T-helper 2 cell treated with Interferon-gamma antibody and Interleukin-4, amounts not matched to agents 5 μg/mL and 100 μg/mL, for 36 hours (primary cell): ENCODE results near the gene MFAP2.
A peak's percentile ranks its signal among the peaks of the same experiment; 100 is the strongest.

Experiments used
- DNase-seq: peaks from one replicate; pipeline ENCODE4 v3.0.0; 2021; ENCODE audit warnings: low spot score
- H3K27ac Mint-ChIP-seq: one replicate; pipeline ENCODE4 v1.8.0; 2021; ENCODE audit warnings: mild to moderate bottlenecking, mixed read lengths
- H3K27me3 Mint-ChIP-seq: one replicate; pipeline ENCODE4 v1.8.0; 2021; ENCODE audit warnings: low read depth, mixed read lengths
- H3K36me3 Mint-ChIP-seq: one replicate; pipeline ENCODE4 v1.8.0; 2021; ENCODE audit warnings: low read depth, mixed read lengths
- H3K4me1 Mint-ChIP-seq: one replicate; pipeline ENCODE4 v1.8.0; 2021; ENCODE audit warnings: low read depth, mixed read lengths
- H3K4me3 Mint-ChIP-seq: one replicate; pipeline ENCODE4 v1.8.0; 2022; ENCODE audit warnings: mild to moderate bottlenecking, moderate library complexity, mixed read lengths
- H3K9me3 Mint-ChIP-seq: one replicate; pipeline ENCODE4 v1.8.0; 2021; ENCODE audit warnings: mixed read lengths

The MFAP2 gene

GRCh38 chr1:17013491-17014320 lies 33.3 kb upstream of the MFAP2 start:
- no peak overlapping the region for H3K4me3 Mint-ChIP-seq
- H3K9me3 Mint-ChIP-seq, result no peaks in the 10 kb centered on the region
- H3K27me3 Mint-ChIP-seq, result no peaks in the 10 kb centered on the region

GRCh38 chr1:17012775-17013490 lies 32.5 kb upstream of the MFAP2 start:
- H3K4me3 Mint-ChIP-seq, result no peak overlapping the region

More at GRCh38 chr1:17013491-17014320, 33.3 kb upstream of the MFAP2 start:
- Mint-ChIP-seq H3K4me1 (peaks cover 15% of the 10 kb centered on the region), H3K36me3 (peaks cover 4% of the 10 kb centered on the region), H3K27ac (peak overlapping the region; percentile 36)
- DNase-seq, result no peak

GRCh38 chr1:17011439-17012307 lies 31.3 kb upstream of the MFAP2 start, which contains the start of gene ATP13A2:
TSS of gene ATP13A2 (minus strand) at chr1:17011928. CDS start at chr1:17011738, 190 bp downstream.
- H3K27me3 Mint-ChIP-seq, result no peaks in the 10 kb centered on the region
- no peaks in the 10 kb centered on the region for H3K9me3 Mint-ChIP-seq
- peaks cover 15% of the 10 kb centered on the region for H3K4me1 Mint-ChIP-seq
- peak within 1 kb of the TSS; percentile 85 for H3K4me3 Mint-ChIP-seq
- peak within 1 kb of the TSS; percentile 57 for H3K27ac Mint-ChIP-seq
- peak; percentile 86 for DNase-seq
- H3K36me3 Mint-ChIP-seq, result no peaks in the 10 kb centered on the region

More at GRCh38 chr1:17012775-17013490, 32.5 kb upstream of the MFAP2 start:
- no peaks in the 10 kb centered on the region for H3K36me3 Mint-ChIP-seq
- no peak for DNase-seq
- H3K9me3 Mint-ChIP-seq, result no peaks in the 10 kb centered on the region
- H3K4me1 Mint-ChIP-seq, result peaks cover 15% of the 10 kb centered on the region
- H3K27me3 Mint-ChIP-seq, result no peaks in the 10 kb centered on the region
- peak overlapping the region; percentile 55 for H3K27ac Mint-ChIP-seq

- no peaks in the 10 kb centered on the region for H3K9me3 Mint-ChIP-seq
- H3K4me1 Mint-ChIP-seq, result peaks cover 15% of the 10 kb centered on the region
- H3K4me3 Mint-ChIP-seq, result peak overlapping the region; percentile 85
- no peaks in the 10 kb centered on the region for H3K36me3 Mint-ChIP-seq
- H3K27me3 Mint-ChIP-seq, result no peaks in the 10 kb centered on the region
- H3K27ac Mint-ChIP-seq, result peak overlapping the region; percentile 57
- no peak for DNase-seq
Measured at GRCh38 chr1:17011092-17011438, 30.6 kb upstream of the MFAP2 start.

GRCh38 chr1:17009706-17010105 lies 29.3 kb upstream of the MFAP2 start:
- Mint-ChIP-seq H3K4me1 (peaks cover 15% of the 10 kb centered on the region), H3K27me3 (no peaks in the 10 kb centered on the region), H3K36me3 (no peaks in the 10 kb centered on the region), H3K27ac (no peak overlapping the region), H3K9me3 (no peaks in the 10 kb centered on the region), H3K4me3 (peak overlapping the region; percentile 7)
- DNase-seq, result no peak

- Mint-ChIP-seq H3K27me3 (no peaks in the 10 kb centered on the region), H3K27ac (no peak overlapping the region), H3K4me3 (no peak overlapping the region), H3K9me3 (no peaks in the 10 kb centered on the region), H3K4me1 (peaks cover 15% of the 10 kb centered on the region), H3K36me3 (peaks cover 4% of the 10 kb centered on the region)
- no peak for DNase-seq
Measured at GRCh38 chr1:17008208-17008855, 27.9 kb upstream of the MFAP2 start.

GRCh38 chr1:17007121-17007520 lies 26.7 kb upstream of the MFAP2 start:
- H3K4me1 Mint-ChIP-seq, result peaks cover 15% of the 10 kb centered on the region
- H3K9me3 Mint-ChIP-seq, result no peaks in the 10 kb centered on the region
- H3K27me3 Mint-ChIP-seq, result no peaks in the 10 kb centered on the region
- no peak overlapping the region for H3K27ac Mint-ChIP-seq
- no peak for DNase-seq
- H3K4me3 Mint-ChIP-seq, result no peak overlapping the region
- H3K36me3 Mint-ChIP-seq, result peaks cover 4% of the 10 kb centered on the region

GRCh38 chr1:17005365-17005740 lies 24.9 kb upstream of the MFAP2 start:
- Mint-ChIP-seq H3K4me1 (peaks cover 4% of the 10 kb centered on the region), H3K4me3 (no peak overlapping the region), H3K27me3 (no peaks in the 10 kb centered on the region), H3K36me3 (peaks cover 4% of the 10 kb centered on the region), H3K9me3 (no peaks in the 10 kb centered on the region), H3K27ac (no peak overlapping the region)
- DNase-seq, result no peak

- H3K27ac Mint-ChIP-seq, result no peak overlapping the region
- no peak overlapping the region for H3K4me3 Mint-ChIP-seq
- no peak for DNase-seq
- no peaks in the 10 kb centered on the region for H3K27me3 Mint-ChIP-seq
- no peaks in the 10 kb centered on the region for H3K9me3 Mint-ChIP-seq
- no peaks in the 10 kb centered on the region for H3K4me1 Mint-ChIP-seq
- H3K36me3 Mint-ChIP-seq, result peaks cover 4% of the 10 kb centered on the region
Measured at GRCh38 chr1:17004466-17005364, 24.3 kb upstream of the MFAP2 start.

GRCh38 chr1:17002524-17002902 lies 22.1 kb upstream of the MFAP2 start:
- peaks cover 7% of the 10 kb centered on the region for H3K36me3 Mint-ChIP-seq
- H3K27ac Mint-ChIP-seq, result no peak overlapping the region
- no peaks in the 10 kb centered on the region for H3K27me3 Mint-ChIP-seq

GRCh38 chr1:17001760-17002523 lies 21.5 kb upstream of the MFAP2 start:
- Mint-ChIP-seq H3K4me3 (no peak overlapping the region), H3K4me1 (no peaks in the 10 kb centered on the region), H3K36me3 (peaks cover 7% of the 10 kb centered on the region), H3K27ac (no peak overlapping the region), H3K9me3 (no peaks in the 10 kb centered on the region), H3K27me3 (no peaks in the 10 kb centered on the region)
- DNase-seq, result no peak

More at GRCh38 chr1:17002524-17002902, 22.1 kb upstream of the MFAP2 start:
- Mint-ChIP-seq H3K4me3 (no peak overlapping the region), H3K9me3 (no peaks in the 10 kb centered on the region), H3K4me1 (no peaks in the 10 kb centered on the region)
- no peak for DNase-seq

GRCh38 chr1:16999863-17000262 lies 19.4 kb upstream of the MFAP2 start:
- Mint-ChIP-seq H3K4me3 (no peak overlapping the region), H3K9me3 (no peaks in the 10 kb centered on the region), H3K27ac (peak overlapping the region; percentile 63), H3K4me1 (no peaks in the 10 kb centered on the region), H3K27me3 (no peaks in the 10 kb centered on the region), H3K36me3 (peaks cover 7% of the 10 kb centered on the region)
- no peak for DNase-seq
